OCI-LY7 (cell line): ENCODE data around the gene AKT3. TPM values are rescaled to one million over a fixed set of nuclear protein-coding genes. Genes with fewer than 3 reads are reported as not detected.

Experiments used
- BruUV-seq: library from RNA; stranded (reverse); fragments of 400-500 nt; replicated peaks from 2 replicates; lab custom pipeline; 2021; lab: Mats Ljungman, UMichigan
- CTCF ChIA-PET: fragments of 300-600 bp; sonication (Branson Sonifier 250); formaldehyde crosslinking; loops from one replicate; lab custom pipeline; 2022; ENCODE audit warnings: antibody characterized with exemption; ENCODE audit not compliant: unreplicated experiment; lab: Charles Lee
- POLR2A ChIA-PET: fragments of 300-600 bp; sonication (Branson Sonifier 250); formaldehyde crosslinking; loops from one replicate; lab custom pipeline; 2022; ENCODE audit warnings: antibody characterized with exemption; lab: Charles Lee
- DNase-seq: peaks from one replicate; pipeline ENCODE4 v3.0.0-alpha.2; 2015; ENCODE audit warnings: low spot score
- H2AFZ ChIP-seq: fragments of 200-600 bp; sonication (generic), shearing (Covaris generic); 2 replicates; pipeline ENCODE4 v1.6.1; 2014; ENCODE audit warnings: mild to moderate bottlenecking, antibody characterized with exemption, low read length, moderate library complexity
- H3K27ac ChIP-seq: fragments of 200-600 bp; sonication (generic); 2 replicates; pipeline ENCODE4 v1.5.1; 2014; ENCODE audit warnings: mixed run types, low read depth, mild to moderate bottlenecking, moderate library complexity, low read length, inconsistent platforms; ENCODE audit not compliant: poor library complexity, severe bottlenecking
- H3K36me3 ChIP-seq: fragments of 200-600 bp; sonication (generic); 2 replicates; pipeline ENCODE4 v1.6.1; 2014; ENCODE audit warnings: mild to moderate bottlenecking, antibody characterized with exemption, low read length, moderate library complexity, mixed read lengths; ENCODE audit not compliant: insufficient read depth
- H3K4me1 ChIP-seq: fragments of 200-600 bp; sonication (generic); 2 replicates; pipeline ENCODE4 v1.5.1; 2014; ENCODE audit warnings: mild to moderate bottlenecking, low read length; ENCODE audit not compliant: insufficient read depth, poor library complexity, severe bottlenecking
- H3K4me2 ChIP-seq: fragments of 200-600 bp; sonication (generic); 2 replicates; pipeline ENCODE4 v1.6.1; 2014; ENCODE audit warnings: mild to moderate bottlenecking, low read length
- H3K4me3 ChIP-seq: fragments of 200-600 bp; sonication (generic); 2 replicates; pipeline ENCODE4 v1.5.1; 2014; ENCODE audit warnings: mild to moderate bottlenecking, low read depth, low read length; ENCODE audit not compliant: poor library complexity, severe bottlenecking
- H3K79me2 ChIP-seq: fragments of 200-600 bp; sonication (generic); 2 replicates; pipeline ENCODE4 v1.6.1; 2016; ENCODE audit warnings: low read depth, mild to moderate bottlenecking, low read length, moderate library complexity, mixed read lengths; ENCODE audit not compliant: insufficient read depth
- H3K9me2 ChIP-seq: fragments of 200-600 bp; sonication (generic); 2 replicates; pipeline ENCODE4 v1.6.1; 2016; ENCODE audit warnings: mild to moderate bottlenecking, low read length, mixed read lengths; ENCODE audit not compliant: insufficient read depth
- H3K9me3 ChIP-seq: fragments of 200-600 bp; sonication (generic); 2 replicates; pipeline ENCODE4 v1.6.1; 2014; ENCODE audit warnings: mild to moderate bottlenecking, mixed run types, low read length, mixed read lengths
- H4K20me1 ChIP-seq: fragments of 200-600 bp; sonication (generic); 2 replicates; pipeline ENCODE4 v1.6.1; 2014; ENCODE audit warnings: mild to moderate bottlenecking, antibody characterized with exemption, low read length, moderate library complexity, mixed read lengths; ENCODE audit not compliant: insufficient read depth
- CTCF ChIP-seq: fragments of 200-600 bp; sonication (generic); conservative IDR thresholded peaks from 2 replicates; pipeline ENCODE4 v1.5.1; 2014; ENCODE audit warnings: mild to moderate bottlenecking, antibody characterized with exemption, low read length, moderate library complexity, mixed read lengths
- EZH2phosphoT487 ChIP-seq: fragments of 200-600 bp; sonication (generic); IDR thresholded peaks from 2 replicates; pipeline ENCODE4 v1.6.1; 2018; ENCODE audit warnings: low read depth, borderline replicate concordance, mild to moderate bottlenecking, mixed run types, antibody characterized with exemption, low read length, moderate library complexity, mixed read lengths
- intact Hi-C: fragments of 100-400 bp; cut with micrococcal nuclease; formaldehyde crosslinking; loops from one replicate; pipeline ENCODE4 v1.10.0; 2022; ENCODE audit not compliant: unreplicated experiment
- total RNA-seq, 2 experiments: library from RNA; depleted of rRNA in 1 of 2; stranded (reverse); fragments of >200 nt in 1 of 2; shearing (Covaris generic) in 1 of 2; gene quantifications; 2 replicates each; pipeline ENCODE4 v1.2.3, GENCODE V29; 2014 to 2022

Gene AKT3
- total RNA-seq, 2 experiments from 2014 or later = 0.29 TPM; not detected in 1

DNA sequence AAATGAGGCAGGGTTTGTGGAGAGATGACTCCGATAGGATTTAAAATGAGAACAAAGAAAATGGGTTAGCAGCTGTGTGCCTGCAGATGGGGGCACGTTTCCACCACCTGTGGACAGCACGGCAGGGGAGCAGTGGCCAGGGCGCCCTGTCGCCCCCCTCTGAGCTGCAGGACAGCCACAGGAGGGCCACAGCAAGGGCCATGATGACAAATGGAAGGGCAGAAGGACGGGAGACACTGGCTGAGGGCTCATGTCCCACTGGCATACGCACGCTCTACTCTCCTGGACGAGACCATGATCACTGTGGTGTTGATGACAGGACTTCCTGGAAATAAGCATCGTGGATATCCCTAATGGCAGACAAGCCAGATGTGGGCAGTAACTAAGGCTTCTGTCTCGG, 353.2 kb downstream of the AKT3 start:
- TF ChIP-seq CTCF (no peak), EZH2phosphoT487 (no peak)
- Histone ChIP-seq H3K9me2 (no peaks in the 10 kb centered on the region), H3K4me3 (no peak overlapping the region), H3K4me2 (no peak overlapping the region), H3K36me3 (no peaks in the 10 kb centered on the region), H3K27ac (no peak overlapping the region), H4K20me1 (no peaks in the 10 kb centered on the region), H3K4me1 (no peaks in the 10 kb centered on the region), H3K9me3 (no peaks in the 10 kb centered on the region), H2AFZ (no peak overlapping the region), H3K79me2 (no peaks in the 10 kb centered on the region)
- no peak for DNase-seq
- no TSS peak for BruUV-seq
- intact Hi-C loops = no loop called here
- ChIA-PET POLR2A (no interaction called here), CTCF (no interaction called here)

DNA sequence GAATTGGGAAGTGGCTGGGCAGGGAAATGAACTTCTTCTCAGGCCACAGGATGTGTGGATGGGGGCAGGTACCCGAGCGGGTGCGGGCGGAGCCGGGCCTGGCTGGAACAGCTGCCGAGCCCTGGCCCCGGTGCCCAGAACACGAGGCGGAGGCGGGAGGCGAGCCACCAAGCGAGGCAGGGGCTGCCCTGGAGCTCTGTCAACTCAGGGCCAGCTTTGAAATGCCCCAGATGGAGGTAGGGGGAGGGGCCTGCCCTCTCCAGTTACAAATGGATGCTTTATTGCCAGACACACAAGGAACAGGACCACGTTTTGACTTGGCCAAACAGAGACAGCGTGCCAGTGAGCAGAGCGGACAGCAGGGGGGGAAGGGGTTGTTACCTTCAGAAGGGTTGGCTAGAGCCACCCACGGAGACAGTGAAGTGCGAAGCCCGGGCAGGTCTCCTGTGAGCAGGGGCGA, 353.8 kb downstream of the AKT3 start:
- Histone ChIP-seq H3K36me3 (no peaks in the 10 kb centered on the region), H3K4me2 (no peak overlapping the region), H3K9me3 (no peaks in the 10 kb centered on the region), H3K4me3 (no peak overlapping the region), H2AFZ (no peak overlapping the region), H4K20me1 (no peaks in the 10 kb centered on the region), H3K9me2 (no peaks in the 10 kb centered on the region), H3K4me1 (no peaks in the 10 kb centered on the region), H3K79me2 (no peaks in the 10 kb centered on the region), H3K27ac (no peak overlapping the region)
- DNase-seq = no peak
- no TSS peak for BruUV-seq
- POLR2A ChIA-PET = no interaction called here
- TF ChIP-seq EZH2phosphoT487 = no peak
- TF ChIP-seq CTCF = no peak
- intact Hi-C loops = no loop called here
- CTCF ChIA-PET = no interaction called here

DNA sequence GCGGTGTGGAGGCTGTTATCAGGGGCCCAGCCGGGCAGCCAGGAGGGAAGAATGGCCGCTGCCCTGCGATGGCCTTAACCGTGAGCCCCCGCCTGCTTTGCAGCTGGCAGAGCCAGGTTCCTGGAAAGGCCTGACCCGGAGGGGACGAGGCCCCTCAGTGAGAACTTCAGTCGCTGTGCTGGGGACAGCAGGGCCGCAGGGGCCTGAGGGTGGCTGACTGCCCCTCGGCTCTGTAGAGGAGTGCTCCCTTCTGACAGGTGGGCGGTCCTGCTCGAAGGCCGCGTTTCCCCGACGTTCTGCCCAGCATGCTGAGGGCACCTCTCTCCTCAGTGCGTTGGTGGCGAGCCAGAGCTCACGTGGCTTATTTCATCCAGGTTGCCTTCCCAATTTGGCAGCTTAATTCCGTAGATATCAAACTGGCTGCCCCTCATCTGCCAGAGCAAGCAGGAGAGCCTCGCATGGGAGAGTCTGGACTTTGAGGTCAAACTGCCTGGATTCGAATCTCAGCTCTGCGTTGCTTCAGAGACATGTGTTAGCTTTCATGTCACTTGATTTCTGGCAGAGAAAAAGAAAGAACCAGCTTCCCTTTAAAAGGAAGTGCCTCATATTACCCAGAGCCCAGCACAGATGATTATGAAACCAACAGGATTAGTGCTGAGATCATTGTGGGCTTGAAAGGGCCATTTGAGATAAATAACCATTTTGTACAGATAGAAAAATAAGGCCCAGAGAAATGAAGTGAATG, 354.4 kb downstream of the AKT3 start:
- no peak overlapping the region for H3K27ac ChIP-seq

More for the DNA sequence above, 354.4 kb downstream of the AKT3 start:
- BruUV-seq = no TSS peak
- ChIA-PET CTCF (no interaction called here), POLR2A (interaction anchor here (1.4 kb wide), 1 partner anchor 10 kb away, joined by 3 read pairs; no protein-coding TSS in a partner anchor)
- no peak overlapping the region for H3K4me2 ChIP-seq
- H2AFZ ChIP-seq = no peak overlapping the region
- H3K9me3 ChIP-seq = no peaks in the 10 kb centered on the region
- intact Hi-C loops = no loop called here
- no peaks in the 10 kb centered on the region for H3K4me1 ChIP-seq
- H4K20me1 ChIP-seq = no peaks in the 10 kb centered on the region
- no peak for DNase-seq
- no peaks in the 10 kb centered on the region for H3K79me2 ChIP-seq
- no peaks in the 10 kb centered on the region for H3K9me2 ChIP-seq
- TF ChIP-seq EZH2phosphoT487 = no peak
- no peak for TF ChIP-seq CTCF
- no peaks in the 10 kb centered on the region for H3K36me3 ChIP-seq
- H3K4me3 ChIP-seq = no peak overlapping the region
